MM.1S (cell line): Measurements from ENCODE around the gene CAMLG.

Experiments used
- EZH2 ChIP-seq: fragments of 300-600 bp; sonication (generic); optimal IDR thresholded peaks from 2 replicates; pipeline ENCODE3; 2017; ENCODE audit warnings: low read depth, mild to moderate bottlenecking, antibody characterized with exemption, low read length, mixed read lengths
- EZH2phosphoT487 ChIP-seq: fragments of 300-600 bp; sonication (generic); IDR thresholded peaks from 2 replicates; pipeline ENCODE4 v1.6.1; 2018; ENCODE audit warnings: antibody characterized with exemption, low read length
- TF ChIP-seq, protein P1 (sequence below): fragments of 300-600 bp; sonication (generic); IDR thresholded peaks from 2 replicates; pipeline ENCODE4 v1.5.1; 2016; ENCODE audit warnings: antibody characterized with exemption, low read length, mixed read lengths

DNA sequence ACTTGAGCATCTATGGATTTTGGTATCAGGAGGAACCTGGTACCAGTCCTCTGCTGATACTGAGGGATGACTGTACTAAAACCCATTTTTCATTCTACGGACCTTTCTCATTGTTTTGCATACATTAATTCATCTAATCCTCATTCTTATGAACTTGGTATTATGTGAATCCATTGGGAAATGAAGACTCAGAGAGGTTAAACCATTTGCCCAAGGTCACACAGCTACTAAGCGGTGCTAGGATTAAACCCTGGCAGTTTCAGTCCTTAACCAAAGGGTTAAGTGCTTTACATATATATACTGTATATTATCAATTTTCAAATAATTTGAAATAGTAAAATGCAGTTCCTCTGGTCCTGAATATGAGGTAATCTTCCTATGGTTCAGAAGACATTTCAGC is 3.8 kb downstream of the CAMLG start:
- TF ChIP-seq, protein P1, sequence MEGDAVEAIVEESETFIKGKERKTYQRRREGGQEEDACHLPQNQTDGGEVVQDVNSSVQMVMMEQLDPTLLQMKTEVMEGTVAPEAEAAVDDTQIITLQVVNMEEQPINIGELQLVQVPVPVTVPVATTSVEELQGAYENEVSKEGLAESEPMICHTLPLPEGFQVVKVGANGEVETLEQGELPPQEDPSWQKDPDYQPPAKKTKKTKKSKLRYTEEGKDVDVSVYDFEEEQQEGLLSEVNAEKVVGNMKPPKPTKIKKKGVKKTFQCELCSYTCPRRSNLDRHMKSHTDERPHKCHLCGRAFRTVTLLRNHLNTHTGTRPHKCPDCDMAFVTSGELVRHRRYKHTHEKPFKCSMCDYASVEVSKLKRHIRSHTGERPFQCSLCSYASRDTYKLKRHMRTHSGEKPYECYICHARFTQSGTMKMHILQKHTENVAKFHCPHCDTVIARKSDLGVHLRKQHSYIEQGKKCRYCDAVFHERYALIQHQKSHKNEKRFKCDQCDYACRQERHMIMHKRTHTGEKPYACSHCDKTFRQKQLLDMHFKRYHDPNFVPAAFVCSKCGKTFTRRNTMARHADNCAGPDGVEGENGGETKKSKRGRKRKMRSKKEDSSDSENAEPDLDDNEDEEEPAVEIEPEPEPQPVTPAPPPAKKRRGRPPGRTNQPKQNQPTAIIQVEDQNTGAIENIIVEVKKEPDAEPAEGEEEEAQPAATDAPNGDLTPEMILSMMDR = no peak
- no peak for TF ChIP-seq EZH2
- no peak for TF ChIP-seq EZH2phosphoT487
